Kidney (tissue), 14 donors: ENCODE data around the gene G6PD. TPM values are rescaled to one million over a fixed set of nuclear protein-coding genes. Genes with fewer than 3 reads are reported as not detected.

Source experiments
- DNase-seq, 5 donors: peaks; one replicate each; pipeline ENCODE4 v3.0.0-alpha.2; 2013 to 2020
- FAIRE-seq: peaks from 2 replicates; lab custom pipeline; 2012; peaks lifted over from hg19 to GRCh38; lab: Jason Lieb, UNC
- H3K27ac ChIP-seq, 2 donors: one replicate each; pipeline ENCODE4 v1.7.0; 2013; ENCODE audit warnings: low read depth in 2 of 2, low read length in 2 of 2, inconsistent platforms in 1 of 2
- H3K27me3 ChIP-seq: one replicate; pipeline ENCODE4 v1.7.1; 2013; ENCODE audit warnings: low read length, inconsistent platforms; ENCODE audit not compliant: control insufficient read depth, insufficient read depth
- H3K36me3 ChIP-seq, 3 donors: one replicate each; pipeline versions ENCODE4 v1.7.0 to v1.7.1; 2013; ENCODE audit warnings: low read length in 3 of 3, control low read depth in 1 of 3, inconsistent platforms in 1 of 3; ENCODE audit not compliant: insufficient read depth in 3 of 3, control insufficient read depth in 2 of 3
- H3K4me1 ChIP-seq, 3 donors: one replicate each; pipeline versions ENCODE4 v1.7.0 to v1.7.1; 2013; ENCODE audit warnings: low read length in 3 of 3, inconsistent platforms in 1 of 3, low read depth in 1 of 3; ENCODE audit not compliant: control insufficient read depth in 2 of 3, insufficient read depth in 2 of 3
- H3K4me3 ChIP-seq, 3 donors: one replicate each; pipeline versions ENCODE4 v1.7.0 to v1.8.1; 2013; ENCODE audit warnings: low read length in 3 of 3, control low read depth in 1 of 3, inconsistent platforms in 1 of 3
- H3K9ac ChIP-seq, 3 donors: one replicate each; pipeline versions ENCODE4 v1.7.0 to v1.7.1; 2013; ENCODE audit warnings: low read length in 3 of 3, control low read depth in 1 of 3, inconsistent platforms in 1 of 3
- H3K9me3 ChIP-seq, 3 donors: one replicate each; pipeline versions ENCODE4 v1.7.0 to v1.7.1; 2013; ENCODE audit warnings: low read length in 3 of 3, control low read depth in 1 of 3, inconsistent platforms in 1 of 3; ENCODE audit not compliant: control insufficient read depth in 2 of 3, insufficient read depth in 1 of 3
- CTCF ChIP-seq: IDR thresholded peaks from 3 replicates; pipeline ENCODE4 v1.5.1; 2012; ENCODE audit warnings: mild to moderate bottlenecking, moderate library complexity, borderline replicate concordance; ENCODE audit not compliant: insufficient read depth; ENCODE audit errors: extremely low read depth
- intact Hi-C: fragments of 100-400 bp; cut with DNase I; formaldehyde crosslinking; loops from one replicate; pipeline ENCODE4 v1.11.1; 2022
- polyA plus RNA-seq: library from polyadenylated mRNA; stranded (reverse); fragments of 350-450 nt; fragmentation: Illumina TruSeq; extraction: RNeasy Lipid Tissue Mini Kit (QIAGEN cat#74804); gene quantifications from one replicate; pipeline ENCODE4 v1.2.3, GENCODE V29; 2014; ENCODE audit warnings: low read depth, low replicate concordance; ENCODE audit not compliant: insufficient read depth
- total RNA-seq: library from RNA; stranded (reverse); fragmentation: NEBNext Ultra II Directional; extraction: Animal tissue kit (Norgen Biotek cat#: 25700); gene quantifications from one replicate; pipeline ENCODE4 v1.2.1, GENCODE V29; 2021
- donor health status: control.
- donor health status: control.
- donor health status: control.
- donor health status: control.
- donor health status: control.
- donor health status: DM: yes; HTN: yes; CAD: no.
- donor health status: Normal renal cell carcinoma (clear cell type).

The G6PD gene
- total and polyA plus RNA-seq, 2 donors from 2014 or later = 34.7 to 54.1 TPM

- FAIRE-seq (no peak), DNase-seq (no peak)
- peak overlapping the region in 1 of 2 donors; percentile 28 for H3K27ac ChIP-seq
- peaks cover 0 to 3% (median 0%) of the 10 kb centered on the region in 3 donors for H3K36me3 ChIP-seq
- no peak overlapping the region for H3K4me3 ChIP-seq
- no peaks in the 10 kb centered on the region for H3K9me3 ChIP-seq
- H3K27me3 ChIP-seq = no peaks in the 10 kb centered on the region
- H3K9ac ChIP-seq = no peak overlapping the region
- no peak for TF ChIP-seq CTCF
- peaks cover 0 to 3% (median 0%) of the 10 kb centered on the region in 3 donors for H3K4me1 ChIP-seq
- intact Hi-C loops = no loop called here
These were observed 34.9 kb downstream of the G6PD start for GRCh38 chrX:154511761-154512160.

- no peak overlapping the region for H3K27ac ChIP-seq
- H3K36me3 ChIP-seq = peaks cover 0 to 3% (median 0%) of the 10 kb centered on the region in 3 donors
- no peak for DNase-seq
- H3K4me1 ChIP-seq = no peaks in the 10 kb centered on the region
- H3K9ac ChIP-seq = no peak overlapping the region
- H3K9me3 ChIP-seq = no peaks in the 10 kb centered on the region
- H3K27me3 ChIP-seq = no peaks in the 10 kb centered on the region
- intact Hi-C loops = no loop called here
- TF ChIP-seq CTCF = no peak
- no peak overlapping the region for H3K4me3 ChIP-seq
- no peak for FAIRE-seq
These were observed 37.2 kb downstream of the G6PD start for GRCh38 chrX:154509455-154509854.

GRCh38 chrX:154508384-154508745 is 38.3 kb downstream of the G6PD start:
- no peak overlapping the region for H3K27ac ChIP-seq
- no peak for DNase-seq
- no peaks in the 10 kb centered on the region for H3K27me3 ChIP-seq
- H3K9ac ChIP-seq = no peak overlapping the region
- H3K4me3 ChIP-seq = no peak overlapping the region
- no peak for TF ChIP-seq CTCF
- peaks cover 0 to 3% (median 0%) of the 10 kb centered on the region in 3 donors for H3K36me3 ChIP-seq
- H3K9me3 ChIP-seq = no peaks in the 10 kb centered on the region
- FAIRE-seq = no peak
- H3K4me1 ChIP-seq = no peaks in the 10 kb centered on the region
- intact Hi-C loops = no loop called here

- Histone ChIP-seq H3K9me3 (no peaks in the 10 kb centered on the region), H3K27me3 (no peaks in the 10 kb centered on the region), H3K4me1 (no peaks in the 10 kb centered on the region), H3K27ac (no peak overlapping the region), H3K9ac (no peak overlapping the region), H3K36me3 (peaks cover 0 to 3% (median 0%) of the 10 kb centered on the region in 3 donors), H3K4me3 (no peak overlapping the region)
- FAIRE-seq = no peak
- no peak for TF ChIP-seq CTCF
- no peak for DNase-seq
- intact Hi-C loops = no loop called here
These were observed 38.8 kb downstream of the G6PD start for GRCh38 chrX:154507673-154508383.
